Endothelial cell of umbilical vein (primary cell): ENCODE measurements around the gene MLPH. TPM values are rescaled to one million over a fixed set of nuclear protein-coding genes. Genes with fewer than 3 reads are reported as not detected.

Source experiments
- BruUV-seq: library from RNA; stranded (reverse); fragments of 400-500 nt; replicated peaks from 2 replicates; lab custom pipeline; 2021; lab: Mats Ljungman, UMichigan
- CTCF ChIA-PET: fragments of 300-600, 350-600 bp; sonication (Branson Sonifier 250); formaldehyde crosslinking; loops from one replicate; lab custom pipeline; 2021; ENCODE audit warnings: antibody characterized with exemption, inconsistent platforms; lab: Charles Lee
- POLR2A ChIA-PET: fragments of 300-600, 350-600 bp; sonication (Branson Sonifier 250); formaldehyde crosslinking; loops from one replicate; lab custom pipeline; 2021; ENCODE audit warnings: antibody characterized with exemption, inconsistent platforms; lab: Charles Lee
- DNase-seq: peaks from one replicate; pipeline ENCODE4 v3.0.0-alpha.2; 2011; ENCODE audit warnings: low read depth, low spot score
- FAIRE-seq: peaks from 2 replicates; lab custom pipeline; 2011; peaks lifted over from hg19 to GRCh38; lab: Jason Lieb, UNC
- H2AFZ ChIP-seq: 2 replicates; pipeline ENCODE4 v1.6.0; 2012; ENCODE audit warnings: low read depth, low read length, control low read depth, inconsistent platforms
- H3K27ac ChIP-seq: 2 replicates; pipeline ENCODE4 v1.5.1; 2011; ENCODE audit warnings: low read depth, mild to moderate bottlenecking, control low read depth, low read length, moderate library complexity; ENCODE audit not compliant: insufficient read depth
- H3K27me3 ChIP-seq, 2 experiments: 2 replicates each; pipeline versions ENCODE4 v1.6.0 to v1.6.1; 2011; ENCODE audit warnings: low read length in 2 of 2, mixed read lengths in 1 of 2; ENCODE audit not compliant: control insufficient read depth in 2 of 2, insufficient read depth in 2 of 2
- H3K36me3 ChIP-seq, 2 experiments: 2 replicates in 1 of 2; 3 replicates in 1 of 2; pipeline ENCODE4 v1.5.1; 2011; ENCODE audit warnings: low read length in 2 of 2, mild to moderate bottlenecking in 1 of 2, moderate library complexity in 1 of 2; ENCODE audit not compliant: control insufficient read depth in 2 of 2, insufficient read depth in 2 of 2; ENCODE audit errors: extremely low read depth in 1 of 2
- H3K4me1 ChIP-seq: 3 replicates; pipeline ENCODE4 v1.5.1; 2011; ENCODE audit warnings: mild to moderate bottlenecking, low read length; ENCODE audit not compliant: control insufficient read depth, insufficient read depth; ENCODE audit errors: extremely low read depth
- H3K4me2 ChIP-seq: 2 replicates; pipeline ENCODE4 v1.6.1; 2011; ENCODE audit warnings: low read length, control low read depth, mixed read lengths; ENCODE audit not compliant: insufficient read depth
- H3K4me3 ChIP-seq, 3 experiments: fragments of 200-600 bp in 1 of 3; sonication (generic), shearing (Covaris generic) in 1 of 3; replicated peaks in 1 of 3; 2 replicates each; pipeline ENCODE4 v1.5.1; 2011 to 2016; ENCODE audit warnings: control low read depth in 3 of 3, low read length in 3 of 3, mild to moderate bottlenecking in 2 of 3, inconsistent platforms in 1 of 3, low read depth in 1 of 3, moderate library complexity in 1 of 3; ENCODE audit not compliant: insufficient read depth in 1 of 3
- H3K79me2 ChIP-seq: 2 replicates; pipeline ENCODE4 v1.6.0; 2012; ENCODE audit warnings: low read length, inconsistent platforms; ENCODE audit not compliant: control insufficient read depth, insufficient read depth
- H3K9ac ChIP-seq: replicated peaks from 2 replicates; pipeline ENCODE3; 2011; ENCODE audit warnings: low read length, control low read depth; ENCODE audit not compliant: insufficient read depth; ENCODE audit errors: extremely low read depth
- H3K9me1 ChIP-seq: replicated peaks from 3 replicates; pipeline ENCODE4 v1.6.0; 2011; ENCODE audit warnings: mild to moderate bottlenecking, low read length; ENCODE audit not compliant: control insufficient read depth, insufficient read depth; ENCODE audit errors: extremely low read depth
- H3K9me3 ChIP-seq: replicated peaks from 2 replicates; pipeline ENCODE4 v1.5.1; 2012; ENCODE audit warnings: low read length, inconsistent platforms; ENCODE audit not compliant: control insufficient read depth, insufficient read depth
- H4K20me1 ChIP-seq: replicated peaks from 2 replicates; pipeline ENCODE3; 2011; ENCODE audit warnings: mild to moderate bottlenecking, low read length; ENCODE audit not compliant: control insufficient read depth, insufficient read depth; ENCODE audit errors: extremely low read depth
- EZH2 ChIP-seq: IDR thresholded peaks from 2 replicates; pipeline ENCODE4 v1.6.1; 2012; ENCODE audit warnings: borderline replicate concordance, low read depth, mild to moderate bottlenecking, moderate library complexity, low read length, inconsistent platforms; ENCODE audit not compliant: severe bottlenecking
- FOS ChIP-seq: IDR thresholded peaks from 2 replicates; pipeline ENCODE4 v1.6.1; 2011; ENCODE audit warnings: mild to moderate bottlenecking, low read length, moderate library complexity, borderline replicate concordance; ENCODE audit not compliant: insufficient read depth
- GATA2 ChIP-seq: IDR thresholded peaks from 2 replicates; pipeline ENCODE4 v1.7.0; 2011; ENCODE audit warnings: low read depth, mild to moderate bottlenecking, moderate library complexity, mixed read lengths, low read length; ENCODE audit not compliant: insufficient read length, insufficient read depth
- JUN ChIP-seq: IDR thresholded peaks from 2 replicates; pipeline ENCODE4 v1.6.1; 2011; ENCODE audit warnings: borderline replicate concordance, low read depth; ENCODE audit not compliant: insufficient read length, insufficient read depth
- MYC ChIP-seq: IDR thresholded peaks from one replicate; pipeline ENCODE4 v1.6.1; 2011; ENCODE audit warnings: mild to moderate bottlenecking, low read depth, low read length
- POLR2A ChIP-seq: IDR thresholded peaks from 2 replicates; pipeline ENCODE4 v1.6.1; 2012; ENCODE audit warnings: low read depth, mild to moderate bottlenecking, control low read depth, low read length
- POLR2AphosphoS5 ChIP-seq: IDR thresholded peaks from 2 replicates; pipeline ENCODE4 v1.6.1; 2012; ENCODE audit warnings: low read depth, mild to moderate bottlenecking, control low read depth, low read length, moderate library complexity; ENCODE audit not compliant: insufficient read depth
- dilution Hi-C: fragments of 300-500 bp; cut with MboI; formaldehyde crosslinking; loops from one replicate; pipeline ENCODE4 v1.15.0; 2019; ENCODE audit warnings: low sequenced_read_pairs; ENCODE audit not compliant: extremely low pct_ligation_motif_present
- intact Hi-C: fragments of 100-400 bp; cut with micrococcal nuclease; formaldehyde crosslinking; loops from one replicate; pipeline ENCODE4 v1.10.0; 2022
- polyA plus RNA-seq, 4 experiments: library from polyadenylated mRNA; depleted of rRNA in 3 of 4; stranded (reverse) in 3 of 4; unstranded in 1 of 4; fragments of >200 nt; gene quantifications; 2 replicates each; pipeline versions ENCODE4 v1.2.1 to v1.2.3, GENCODE V29; 2011 to 2012; ENCODE audit warnings: missing spikeins in 1 of 4
- total RNA-seq: library from RNA; stranded (reverse); gene quantifications from 2 replicates; pipeline ENCODE4 v1.2.3, GENCODE V29; 2021
- TF ChIP-seq, protein P1 (sequence below): IDR thresholded peaks from 2 replicates; pipeline ENCODE4 v1.6.1; 2011; ENCODE audit not compliant: insufficient read depth, insufficient read length
- TF ChIP-seq, protein P2 (sequence below), 2 donors: IDR thresholded peaks; 1 replicate in 1 of 2; 2 replicates in 1 of 2; pipeline ENCODE4 v1.5.1; 2011; ENCODE audit warnings: low read length in 2 of 2, mild to moderate bottlenecking in 2 of 2, moderate library complexity in 2 of 2, control low read depth in 1 of 2, inconsistent platforms in 1 of 2, low read depth in 1 of 2; ENCODE audit not compliant: insufficient read depth in 1 of 2; ENCODE audit errors: extremely low read depth in 1 of 2

MLPH gene
- total and polyA plus RNA-seq, 2 donors (not counting 3 experiments of a cell fraction or from before 2014, with no cell fraction given), result not detected

DNA sequence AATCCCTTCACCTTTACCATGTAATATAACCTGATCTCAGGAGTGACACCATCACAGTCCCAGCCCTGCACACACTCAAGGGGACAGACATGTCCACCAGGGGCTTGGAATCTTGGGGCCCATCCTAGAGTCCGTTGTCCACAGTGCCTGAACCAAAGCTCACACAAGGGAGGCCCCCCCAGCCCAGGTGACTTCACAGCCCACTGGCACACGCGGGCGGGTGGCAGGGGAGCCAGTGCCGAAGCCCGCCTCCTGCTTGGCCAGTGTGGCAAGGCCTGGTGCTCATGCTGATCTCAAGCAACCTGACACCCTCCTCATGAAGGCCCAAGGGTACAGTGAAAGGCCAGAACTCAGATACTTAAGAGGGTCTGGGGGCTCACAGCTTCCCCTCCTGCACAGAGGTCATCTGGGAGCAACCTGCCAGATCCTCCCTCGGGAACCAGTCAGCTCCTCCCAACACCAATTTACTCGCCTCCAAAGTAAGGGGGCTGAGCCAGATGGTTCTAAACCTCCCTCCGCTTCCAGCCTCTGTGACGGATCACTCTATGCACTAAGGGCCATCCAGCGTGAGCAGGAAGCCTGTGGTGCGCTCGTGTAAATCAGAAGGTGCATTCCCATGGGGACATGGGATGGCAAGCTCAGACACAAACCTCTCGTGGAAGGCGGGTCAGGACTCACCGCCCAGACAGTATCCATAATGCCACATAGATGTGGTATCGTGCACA lies 106.7 kb downstream of the MLPH start:
- H3K79me2 ChIP-seq, result no peaks in the 10 kb centered on the region
- no peak for FAIRE-seq
- CTCF ChIA-PET, result interaction anchor here (1.4 kb wide), 1 partner anchor 151 kb away, joined by 5 read pairs; no protein-coding TSS in a partner anchor

More for the DNA sequence above, 106.7 kb downstream of the MLPH start:
- DNase-seq, result no peak
- TF ChIP-seq JUN, result no peak
- no peak for TF ChIP-seq POLR2AphosphoS5
- no peak for TF ChIP-seq POLR2A
- TF ChIP-seq, protein P1, sequence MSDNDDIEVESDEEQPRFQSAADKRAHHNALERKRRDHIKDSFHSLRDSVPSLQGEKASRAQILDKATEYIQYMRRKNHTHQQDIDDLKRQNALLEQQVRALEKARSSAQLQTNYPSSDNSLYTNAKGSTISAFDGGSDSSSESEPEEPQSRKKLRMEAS, result no peak
- no peak for TF ChIP-seq EZH2
- TF ChIP-seq FOS, result no peak
- no peak for TF ChIP-seq GATA2
- TF ChIP-seq, protein P2, sequence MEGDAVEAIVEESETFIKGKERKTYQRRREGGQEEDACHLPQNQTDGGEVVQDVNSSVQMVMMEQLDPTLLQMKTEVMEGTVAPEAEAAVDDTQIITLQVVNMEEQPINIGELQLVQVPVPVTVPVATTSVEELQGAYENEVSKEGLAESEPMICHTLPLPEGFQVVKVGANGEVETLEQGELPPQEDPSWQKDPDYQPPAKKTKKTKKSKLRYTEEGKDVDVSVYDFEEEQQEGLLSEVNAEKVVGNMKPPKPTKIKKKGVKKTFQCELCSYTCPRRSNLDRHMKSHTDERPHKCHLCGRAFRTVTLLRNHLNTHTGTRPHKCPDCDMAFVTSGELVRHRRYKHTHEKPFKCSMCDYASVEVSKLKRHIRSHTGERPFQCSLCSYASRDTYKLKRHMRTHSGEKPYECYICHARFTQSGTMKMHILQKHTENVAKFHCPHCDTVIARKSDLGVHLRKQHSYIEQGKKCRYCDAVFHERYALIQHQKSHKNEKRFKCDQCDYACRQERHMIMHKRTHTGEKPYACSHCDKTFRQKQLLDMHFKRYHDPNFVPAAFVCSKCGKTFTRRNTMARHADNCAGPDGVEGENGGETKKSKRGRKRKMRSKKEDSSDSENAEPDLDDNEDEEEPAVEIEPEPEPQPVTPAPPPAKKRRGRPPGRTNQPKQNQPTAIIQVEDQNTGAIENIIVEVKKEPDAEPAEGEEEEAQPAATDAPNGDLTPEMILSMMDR (IDR thresholded peaks at IDR 0.05; ENCODE audit: extremely low read depth in 1 of 2, insufficient read depth in 1 of 2, low read depth in 1 of 2, low read length in 2 of 2), result no peak
- TF ChIP-seq MYC, result no peak
- Histone ChIP-seq H4K20me1 (no peaks in the 10 kb centered on the region), H3K27me3 (peaks cover 0 to 2% of the 10 kb centered on the region in 2 experiments), H3K4me2 (no peak overlapping the region), H3K4me3 (no peak overlapping the region), H3K27ac (no peak overlapping the region), H3K4me1 (no peaks in the 10 kb centered on the region), H3K9me3 (no peaks in the 10 kb centered on the region), H3K9ac (no peak overlapping the region), H2AFZ (no peak overlapping the region), H3K9me1 (no peaks in the 10 kb centered on the region), H3K36me3 (no peaks in the 10 kb centered on the region)
- intact Hi-C loops (no loop called here), dilution Hi-C loops (no loop called here)
- POLR2A ChIA-PET, result no interaction called here
- no TSS peak for BruUV-seq
